Osteoblast (primary cell): Measurements from ENCODE around the gene TCFL5. TPM values are rescaled to one million over a fixed set of nuclear protein-coding genes. Genes with fewer than 3 reads are reported as not detected.

Source experiments
- DNase-seq: peaks from one replicate; pipeline ENCODE4 v3.0.0; 2011; ENCODE audit warnings: low spot score, mixed read lengths; ENCODE audit not compliant: insufficient read length; ENCODE audit errors: missing footprints
- H2AFZ ChIP-seq: 2 replicates; pipeline ENCODE4 v1.6.0; 2011; ENCODE audit warnings: mild to moderate bottlenecking, low read length
- H3K27ac ChIP-seq: 2 replicates; pipeline ENCODE4 v1.5.1; 2011; ENCODE audit warnings: mild to moderate bottlenecking, low read depth, low read length, moderate library complexity
- H3K27me3 ChIP-seq: 2 replicates; pipeline ENCODE4 v1.6.0; 2012; ENCODE audit warnings: mild to moderate bottlenecking, control low read depth, inconsistent platforms, low read length, moderate library complexity; ENCODE audit not compliant: insufficient read depth
- H3K36me3 ChIP-seq: 2 replicates; pipeline ENCODE4 v1.5.1; 2011; ENCODE audit warnings: mild to moderate bottlenecking, low read length, control low read depth, moderate library complexity; ENCODE audit not compliant: insufficient read depth
- H3K4me1 ChIP-seq: 2 replicates; pipeline ENCODE4 v1.5.1; 2011; ENCODE audit warnings: mild to moderate bottlenecking, low read length, control low read depth, moderate library complexity; ENCODE audit not compliant: insufficient read depth
- H3K4me2 ChIP-seq: 2 replicates; pipeline ENCODE4 v1.6.0; 2011; ENCODE audit warnings: mild to moderate bottlenecking, low read length; ENCODE audit not compliant: insufficient read depth
- H3K4me3 ChIP-seq: fragments of 200-600 bp; sonication (generic); 3 replicates; pipeline ENCODE4 v1.5.1; 2012; ENCODE audit warnings: mild to moderate bottlenecking, low read length, inconsistent platforms; ENCODE audit not compliant: insufficient read depth
- H3K79me2 ChIP-seq: 2 replicates; pipeline ENCODE4 v1.6.0; 2012; ENCODE audit warnings: mild to moderate bottlenecking, low read length, control low read depth, inconsistent platforms; ENCODE audit not compliant: insufficient read depth
- H3K9me3 ChIP-seq: 2 replicates; pipeline ENCODE4 v1.5.1; 2011; ENCODE audit warnings: low read depth, low read length, control low read depth
- H4K20me1 ChIP-seq: 2 replicates; pipeline ENCODE4 v1.6.0; 2012; ENCODE audit warnings: mild to moderate bottlenecking, low read length, control low read depth; ENCODE audit not compliant: insufficient read depth
- CTCF ChIP-seq: IDR thresholded peaks from 2 replicates; pipeline ENCODE4 v1.5.1; 2011; ENCODE audit warnings: mild to moderate bottlenecking, low read depth, low read length, moderate library complexity; ENCODE audit errors: extremely low read depth
- total RNA-seq: library from RNA; depleted of rRNA; stranded (reverse); fragments of >200 nt; gene quantifications from 2 replicates; pipeline ENCODE4 v1.2.3, GENCODE V29; 2012

The TCFL5 gene
- total RNA-seq, 1 donor, result 13.0 TPM

GRCh38 chr20:62814060-62814708 is 47.4 kb downstream of the TCFL5 start:
- Histone ChIP-seq H3K79me2 (peaks cover 2% of the 10 kb centered on the region), H3K27ac (no peak overlapping the region), H3K4me1 (peaks cover 19% of the 10 kb centered on the region), H2AFZ (no peak overlapping the region), H3K36me3 (peaks cover 24% of the 10 kb centered on the region), H3K4me3 (no peak overlapping the region), H3K9me3 (no peaks in the 10 kb centered on the region), H3K27me3 (peaks cover 41% of the 10 kb centered on the region), H4K20me1 (peaks cover 22% of the 10 kb centered on the region), H3K4me2 (no peak overlapping the region)
- no peak for DNase-seq
- no peak for TF ChIP-seq CTCF

GRCh38 chr20:62813588-62813987 is 48.0 kb downstream of the TCFL5 start:
- Histone ChIP-seq H2AFZ (no peak overlapping the region), H3K27me3 (peaks cover 41% of the 10 kb centered on the region), H3K4me2 (no peak overlapping the region), H3K36me3 (peaks cover 28% of the 10 kb centered on the region), H3K27ac (no peak overlapping the region), H3K4me3 (no peak overlapping the region), H4K20me1 (peaks cover 25% of the 10 kb centered on the region), H3K4me1 (peaks cover 13% of the 10 kb centered on the region), H3K9me3 (no peaks in the 10 kb centered on the region), H3K79me2 (peaks cover 2% of the 10 kb centered on the region)
- no peak for TF ChIP-seq CTCF
- DNase-seq, result no peak

- TF ChIP-seq CTCF, result no peak
- Histone ChIP-seq H3K27me3 (peaks cover 34% of the 10 kb centered on the region), H3K9me3 (no peaks in the 10 kb centered on the region), H4K20me1 (peaks cover 31% of the 10 kb centered on the region), H3K4me1 (peaks cover 10% of the 10 kb centered on the region), H2AFZ (no peak overlapping the region), H3K4me3 (no peak overlapping the region), H3K27ac (no peak overlapping the region), H3K4me2 (no peak overlapping the region), H3K79me2 (peaks cover 6% of the 10 kb centered on the region), H3K36me3 (peaks cover 36% of the 10 kb centered on the region)
- DNase-seq, result no peak
These were observed 48.8 kb downstream of the TCFL5 start for GRCh38 chr20:62812907-62813200.

- Histone ChIP-seq H3K27me3 (peaks cover 29% of the 10 kb centered on the region), H3K4me2 (no peak overlapping the region), H3K79me2 (peaks cover 11% of the 10 kb centered on the region), H3K4me1 (peaks cover 10% of the 10 kb centered on the region), H3K4me3 (no peak overlapping the region), H2AFZ (no peak overlapping the region), H3K27ac (no peak overlapping the region), H4K20me1 (peaks cover 36% of the 10 kb centered on the region), H3K9me3 (no peaks in the 10 kb centered on the region), H3K36me3 (peaks cover 40% of the 10 kb centered on the region)
- TF ChIP-seq CTCF, result no peak
- no peak for DNase-seq
These were observed 49.3 kb downstream of the TCFL5 start for GRCh38 chr20:62812181-62812906.
